HG02840 (cell line): ENCODE data around the gene LARGE1.

Experiments used
- ATAC-seq: cut with Tn5 transposase; IDR thresholded peaks from one replicate; pipeline ENCODE4 v1.9.1; 2021; ENCODE audit warnings: mild to moderate bottlenecking, moderate library complexity, moderate number of reproducible peaks; ENCODE audit not compliant: unreplicated experiment, low FRiP score

Gene LARGE1

DNA sequence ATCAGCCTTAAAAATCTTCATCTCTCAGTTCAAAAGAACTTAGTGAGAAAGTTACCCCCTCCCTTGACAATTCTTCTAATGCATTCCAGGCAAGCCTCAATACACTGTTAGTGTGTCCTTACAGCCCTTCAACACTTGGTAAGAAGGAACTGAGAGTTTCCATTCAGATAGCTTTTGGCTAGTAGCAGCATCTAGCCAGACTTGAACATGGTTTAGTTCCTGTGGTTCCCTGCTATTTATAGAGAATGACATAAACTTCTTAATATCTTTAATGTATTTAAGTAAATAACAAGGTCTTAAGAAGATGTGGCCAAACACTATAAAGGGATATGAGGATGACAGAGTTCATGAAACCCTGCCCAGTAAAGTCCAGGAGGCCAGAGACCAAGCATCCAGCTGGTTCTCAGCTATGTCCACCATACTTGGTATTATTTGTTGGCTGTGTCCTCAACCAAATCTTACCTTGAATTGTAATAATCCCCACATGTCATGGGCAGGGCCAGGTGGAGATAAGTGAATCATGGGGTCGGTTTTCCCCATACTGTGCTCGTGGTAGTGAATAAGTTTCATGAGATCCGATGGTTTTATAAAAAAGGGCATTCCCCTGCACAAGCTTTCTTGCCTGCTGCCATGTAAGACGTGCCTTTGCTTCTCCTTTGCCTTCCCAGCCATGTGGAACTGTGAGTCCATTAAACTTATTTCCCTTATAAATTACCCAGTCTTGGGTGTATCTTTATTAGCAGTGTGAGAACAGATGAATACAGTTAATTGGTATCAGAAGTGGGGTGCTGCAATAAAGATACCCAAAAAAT lies 132.4 kb downstream of the LARGE1 start:
- no peak for ATAC-seq

DNA sequence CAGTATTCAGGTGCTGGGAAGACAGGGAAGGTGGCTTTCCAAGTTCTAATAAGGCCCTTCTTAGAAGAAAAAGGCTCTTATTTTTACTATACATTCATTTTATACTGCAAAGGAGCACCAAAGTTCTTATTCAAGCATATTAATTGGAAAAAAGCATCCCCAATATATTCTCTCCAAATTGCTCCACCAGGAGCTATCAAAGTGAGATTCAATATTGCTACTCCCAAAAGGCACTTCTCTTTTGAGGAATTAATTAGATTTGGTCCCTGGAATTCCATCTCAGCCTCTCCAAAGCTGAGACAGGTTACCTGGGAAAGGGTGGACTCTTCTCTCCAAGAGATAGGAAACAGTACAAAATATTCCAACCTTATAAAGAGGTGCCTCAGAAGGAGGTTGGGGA lies 134.1 kb downstream of the LARGE1 start:
- no peak for ATAC-seq

DNA sequence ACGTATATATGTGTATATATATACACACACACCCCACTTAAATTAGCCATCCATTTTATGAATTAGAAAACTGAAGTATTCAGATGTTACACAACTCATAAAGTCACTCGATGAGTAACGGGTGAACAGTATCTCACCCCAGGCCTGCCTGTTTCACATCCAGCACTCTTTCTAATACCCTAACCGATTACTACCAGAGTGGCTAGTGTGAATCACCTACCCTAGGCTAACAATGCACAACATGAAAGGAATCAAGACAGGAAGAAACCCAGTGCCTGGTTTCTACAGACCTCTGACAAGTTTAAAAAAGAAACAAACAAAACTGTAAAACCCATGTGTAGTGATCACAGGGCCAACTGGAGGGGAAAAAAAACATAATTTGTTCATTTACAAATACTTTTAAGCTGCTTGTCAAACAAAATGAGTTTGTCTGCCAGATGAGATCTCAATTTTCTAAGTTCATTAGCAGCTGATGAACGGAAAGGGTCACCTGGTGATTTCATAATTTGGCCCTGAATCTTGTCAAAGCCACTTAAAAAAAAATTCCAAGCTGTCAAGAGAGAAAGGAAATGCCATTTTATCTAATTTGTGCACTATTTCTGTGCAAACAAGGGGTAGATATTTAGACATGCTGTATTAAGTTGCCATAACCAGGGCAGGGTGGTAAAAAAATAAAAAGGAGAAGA lies 134.8 kb downstream of the LARGE1 start:
- no peak for ATAC-seq

DNA sequence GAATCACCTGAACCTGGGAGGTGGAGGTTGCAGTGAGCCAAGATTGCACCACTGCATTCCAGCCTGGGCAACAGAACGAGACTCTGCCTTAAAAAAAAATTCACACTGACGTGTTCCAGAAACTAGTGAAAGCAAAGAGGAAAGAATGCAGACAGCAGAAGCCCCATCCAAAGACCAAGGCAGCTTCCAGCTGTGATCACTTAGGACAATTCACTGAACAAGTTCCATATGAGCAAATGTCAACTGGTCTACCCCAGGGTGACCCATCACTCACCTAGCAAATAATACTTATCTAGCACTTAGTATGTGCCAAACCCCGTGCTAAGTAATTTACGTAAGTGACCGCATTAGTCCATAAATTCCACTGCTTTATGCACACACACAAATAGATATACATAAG lies 138.9 kb downstream of the LARGE1 start:
- ATAC-seq = no peak

DNA sequence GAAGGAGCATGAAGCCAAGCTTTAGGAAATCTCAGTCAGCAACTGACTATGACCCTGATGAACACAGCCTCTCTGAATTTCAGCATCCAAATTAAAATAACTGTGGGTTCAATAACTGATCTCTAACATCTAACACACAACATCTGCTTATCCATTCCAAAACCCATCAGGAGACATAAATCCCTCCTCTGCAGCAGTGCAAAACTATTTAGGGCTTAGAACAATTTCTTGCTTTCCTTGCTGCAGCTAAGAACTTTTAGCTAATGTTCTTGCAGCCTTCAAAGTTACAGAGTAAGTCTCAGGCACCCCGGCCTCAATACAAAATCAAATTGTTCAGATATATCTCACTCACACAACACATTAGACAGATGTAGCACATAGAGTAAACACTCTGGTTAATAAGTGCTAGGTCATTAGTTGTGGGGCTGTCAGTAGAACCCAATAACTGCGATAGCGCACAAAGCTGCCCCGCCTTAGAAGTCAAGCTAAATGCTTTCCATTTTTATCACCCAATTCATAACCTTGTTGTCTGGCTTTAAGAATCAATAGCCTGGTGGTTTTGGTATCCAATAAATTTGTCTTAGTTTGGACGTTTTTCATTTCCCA lies 139.6 kb downstream of the LARGE1 start:
- no peak for ATAC-seq

DNA sequence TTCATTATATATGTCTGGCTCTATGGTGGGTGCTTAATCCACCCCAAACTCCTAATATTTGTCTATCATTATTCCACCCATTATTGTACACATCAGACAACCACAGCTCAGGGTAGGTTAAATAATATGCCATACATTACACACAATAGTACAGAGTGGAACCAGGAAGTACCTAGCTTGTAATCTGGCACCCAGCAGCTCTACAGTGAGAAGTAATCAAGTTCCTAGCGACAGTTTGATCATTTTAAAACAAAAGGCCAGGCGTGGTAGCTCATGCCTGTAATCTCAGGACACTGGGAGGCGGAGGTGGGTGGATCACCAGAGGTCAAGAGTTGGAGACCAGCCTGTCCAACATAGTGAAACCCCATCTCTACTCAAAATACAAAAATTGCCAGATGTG lies 141.0 kb downstream of the LARGE1 start:
- no peak for ATAC-seq

DNA sequence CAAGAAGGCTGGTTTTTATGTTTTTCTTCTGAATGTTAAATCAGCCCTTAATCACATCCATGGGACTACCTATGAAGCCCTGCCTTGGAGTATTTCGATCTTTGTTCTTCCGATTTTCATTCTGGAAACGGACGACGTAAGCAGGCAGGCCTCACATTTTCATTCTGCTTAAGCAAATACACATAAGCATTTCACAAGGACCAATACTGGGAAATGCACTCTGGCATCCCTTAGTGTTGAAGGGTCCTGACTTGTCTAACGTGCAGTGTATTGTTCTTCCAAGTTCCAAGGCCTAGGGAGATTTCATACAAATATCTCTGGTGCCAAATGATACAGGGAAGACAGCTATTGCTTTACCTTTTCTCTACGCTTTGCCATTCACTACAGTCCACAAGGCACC lies 143.8 kb downstream of the LARGE1 start:
- no peak for ATAC-seq

DNA sequence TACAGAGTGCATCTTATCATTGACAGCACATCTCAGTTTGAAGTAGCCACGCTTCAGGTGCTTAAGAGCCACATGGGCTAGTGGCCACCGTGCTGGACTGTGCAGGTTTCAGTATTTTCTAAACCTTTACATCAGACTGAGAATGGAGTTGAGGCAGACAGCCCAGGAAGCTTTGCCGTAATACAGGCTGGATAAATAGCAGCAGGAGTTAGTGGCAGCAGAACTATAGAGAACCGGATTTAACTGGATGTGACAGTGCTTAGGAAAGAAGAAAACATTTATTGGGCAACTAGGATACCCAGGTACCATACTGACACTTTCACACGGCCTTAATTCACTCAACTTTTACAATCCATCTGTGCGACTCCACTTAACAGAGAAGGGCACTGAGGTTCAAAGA lies 145.5 kb downstream of the LARGE1 start:
- ATAC-seq = no peak

DNA sequence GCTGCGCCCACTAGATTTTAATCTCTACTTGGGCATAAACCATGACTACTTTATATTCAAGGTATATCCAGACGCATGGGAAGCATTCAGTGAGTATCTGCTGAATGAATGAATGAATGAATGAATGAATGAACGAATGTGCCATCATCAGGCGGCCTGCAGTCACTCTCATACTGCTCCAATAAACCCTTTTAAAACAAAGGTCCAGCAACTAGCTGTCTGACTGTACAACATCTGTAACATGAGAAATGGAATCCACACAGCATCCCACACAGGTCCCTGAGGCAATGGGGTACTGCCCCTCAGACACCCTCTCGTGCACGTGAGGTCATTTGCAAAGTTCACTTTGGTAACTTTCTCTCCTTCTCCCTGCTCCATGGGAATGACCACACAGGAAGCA lies 147.5 kb downstream of the LARGE1 start:
- ATAC-seq = no peak

DNA sequence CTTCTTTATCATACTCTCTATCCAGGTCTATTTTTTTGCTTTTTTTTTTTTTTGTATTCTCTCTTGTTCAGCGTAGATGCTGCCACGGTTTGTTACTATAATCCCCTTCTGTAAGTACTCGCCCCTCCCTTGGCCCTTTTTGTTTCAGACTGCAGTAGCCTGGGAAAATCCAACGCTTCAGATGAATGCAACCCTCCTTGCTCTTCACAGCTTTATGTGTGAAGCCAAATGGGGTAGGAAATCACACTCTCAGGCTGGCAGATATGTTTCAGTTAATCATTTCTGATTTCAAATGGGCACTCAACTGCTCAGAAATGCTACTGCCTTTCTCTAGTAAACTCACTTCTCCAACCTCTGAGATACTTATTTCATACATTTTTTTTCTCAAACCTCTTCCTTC lies 149.1 kb downstream of the LARGE1 start:
- ATAC-seq = no peak

DNA sequence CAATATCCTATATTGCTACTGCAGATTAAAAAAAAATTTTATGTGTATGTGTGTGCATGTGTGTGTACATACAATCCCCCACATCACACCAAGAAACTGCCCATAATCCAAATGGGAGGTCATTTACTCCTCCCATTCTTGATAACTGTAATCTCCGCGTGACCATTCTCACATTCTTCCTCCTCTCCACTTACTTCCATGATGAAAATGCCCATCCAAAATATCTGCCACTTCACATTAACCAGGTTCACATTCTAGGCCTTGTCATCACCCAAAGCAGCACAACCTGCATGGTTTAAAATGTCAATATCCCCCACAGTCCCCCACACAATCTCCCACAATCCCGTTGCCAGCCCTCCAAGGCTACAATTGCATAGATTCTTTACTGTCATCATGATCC lies 149.6 kb downstream of the LARGE1 start:
- no peak for ATAC-seq

DNA sequence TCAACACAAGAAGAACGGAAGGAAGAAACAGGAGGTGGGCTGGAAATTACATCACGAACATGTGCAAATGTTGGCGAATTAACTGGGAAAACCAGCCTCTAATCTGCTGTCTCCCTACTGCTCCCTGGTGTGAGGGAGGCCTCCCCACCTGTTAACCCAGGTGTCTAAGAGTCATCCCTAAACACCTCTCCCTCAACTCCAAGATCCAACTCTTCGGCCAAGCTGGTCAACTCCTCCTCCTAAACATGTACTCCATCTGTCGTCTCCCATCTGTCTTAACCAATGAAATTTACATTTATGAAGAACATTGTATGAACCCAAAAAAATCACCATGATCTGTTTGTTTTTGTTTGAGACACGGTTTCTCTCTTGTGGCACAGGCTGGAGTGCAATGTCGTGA lies 154.2 kb downstream of the LARGE1 start:
- ATAC-seq = no peak

DNA sequence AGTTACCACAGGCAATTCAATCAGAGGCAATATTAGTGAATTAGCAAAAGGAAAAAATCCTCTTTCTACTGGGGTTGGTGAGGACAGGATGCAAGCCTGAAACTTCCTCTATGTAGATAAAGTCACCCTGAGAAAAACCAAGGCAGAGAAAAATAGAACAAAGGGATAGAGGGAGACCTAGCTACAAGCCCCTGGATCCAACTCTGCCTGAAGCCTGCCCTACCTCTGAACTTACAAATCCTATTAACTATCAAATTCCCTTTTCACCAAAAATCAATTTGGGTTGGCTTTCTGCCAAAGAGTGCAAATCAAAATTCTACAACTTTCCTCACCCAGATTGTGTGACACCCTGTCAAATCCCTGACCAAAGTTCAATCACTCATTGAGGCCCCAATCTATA lies 161.3 kb downstream of the LARGE1 start:
- ATAC-seq = no peak

DNA sequence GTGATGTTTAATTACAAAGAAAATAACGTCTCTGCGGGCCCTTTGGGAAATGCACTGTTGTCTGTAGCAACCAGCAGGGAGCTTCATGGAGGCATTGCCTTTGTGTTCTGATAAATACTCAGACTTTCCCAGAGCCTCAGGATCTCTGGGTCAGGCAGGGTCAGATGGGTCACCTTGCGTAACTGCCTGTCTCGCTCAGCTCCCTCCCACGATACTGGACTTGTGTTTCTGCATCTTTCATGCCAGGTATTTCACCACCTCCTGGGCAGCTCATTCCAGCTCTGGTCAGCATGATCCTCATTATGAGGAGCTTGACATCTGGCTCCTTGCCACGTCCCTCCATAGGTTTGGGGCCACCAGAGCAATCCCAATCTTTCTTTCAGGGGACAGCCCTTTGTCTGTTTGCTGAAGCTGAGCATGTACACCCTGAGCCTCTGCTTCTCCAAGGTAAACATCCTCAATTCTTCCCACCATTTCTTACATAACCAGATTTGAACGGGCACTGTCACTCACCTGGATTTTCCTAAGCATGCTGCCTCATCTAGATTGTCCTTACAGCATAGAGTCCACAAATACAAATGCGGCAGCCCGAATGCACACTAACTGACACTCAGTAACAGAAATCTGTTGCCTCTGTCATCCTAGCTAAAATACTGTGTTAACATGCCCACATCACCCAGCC lies 162.3 kb downstream of the LARGE1 start:
- ATAC-seq = no peak

DNA sequence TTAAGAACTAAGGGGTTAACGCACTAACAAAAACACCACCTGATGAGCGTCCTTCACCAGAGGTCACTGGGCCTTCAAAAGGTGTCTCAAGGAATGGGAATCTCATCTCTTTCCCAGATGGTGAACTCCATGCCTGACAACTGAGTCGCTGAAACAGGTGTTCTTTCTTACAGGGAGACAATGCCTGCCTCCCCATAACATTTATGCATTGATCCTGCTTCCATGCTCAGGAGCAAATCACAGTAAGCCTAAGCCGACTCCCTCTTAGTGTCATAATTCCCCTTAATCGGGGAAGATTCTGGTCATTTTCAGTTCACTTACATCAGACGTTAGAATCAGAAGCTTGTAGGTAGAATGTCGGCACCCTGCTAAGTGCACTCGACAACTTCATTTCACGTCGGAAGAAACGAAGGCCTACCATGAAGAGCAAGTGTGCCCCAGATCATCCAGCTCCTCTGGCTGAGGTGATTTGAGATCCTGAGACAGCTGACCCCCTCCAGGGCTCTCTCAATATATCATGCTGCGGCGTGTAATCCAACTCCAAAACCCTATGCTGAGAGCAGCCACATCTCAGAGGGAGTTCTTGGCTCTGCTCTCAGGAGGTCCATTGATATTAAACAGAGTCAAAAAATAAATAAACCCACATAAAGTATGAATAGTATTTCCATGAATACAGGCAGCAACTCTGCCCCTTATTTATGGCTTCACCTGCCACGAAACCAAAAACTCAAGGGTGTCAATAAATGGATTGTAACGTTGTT lies 163.1 kb downstream of the LARGE1 start:
- no peak for ATAC-seq

DNA sequence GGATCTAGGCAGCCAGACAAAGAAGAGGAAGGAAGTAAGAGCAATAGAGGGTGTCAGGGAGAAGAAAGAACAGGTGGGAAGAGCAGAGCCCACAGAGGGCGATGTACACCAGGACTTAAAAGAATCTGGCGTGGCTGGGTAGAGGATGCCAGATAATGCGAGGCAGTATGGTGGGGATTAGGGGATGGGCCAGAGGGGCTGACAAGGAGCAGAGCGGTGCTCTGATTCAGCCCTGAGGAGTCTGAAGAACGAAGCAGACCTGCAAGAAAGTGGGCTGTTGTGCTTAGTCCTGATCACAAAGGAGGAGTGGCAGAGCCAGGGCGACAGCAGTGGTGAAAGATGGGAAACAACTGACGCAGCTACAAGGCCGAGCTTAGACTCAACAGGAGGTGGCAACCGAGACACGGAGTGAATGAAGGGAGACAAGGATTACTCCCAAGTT lies 163.7 kb downstream of the LARGE1 start:
- ATAC-seq = no peak

DNA sequence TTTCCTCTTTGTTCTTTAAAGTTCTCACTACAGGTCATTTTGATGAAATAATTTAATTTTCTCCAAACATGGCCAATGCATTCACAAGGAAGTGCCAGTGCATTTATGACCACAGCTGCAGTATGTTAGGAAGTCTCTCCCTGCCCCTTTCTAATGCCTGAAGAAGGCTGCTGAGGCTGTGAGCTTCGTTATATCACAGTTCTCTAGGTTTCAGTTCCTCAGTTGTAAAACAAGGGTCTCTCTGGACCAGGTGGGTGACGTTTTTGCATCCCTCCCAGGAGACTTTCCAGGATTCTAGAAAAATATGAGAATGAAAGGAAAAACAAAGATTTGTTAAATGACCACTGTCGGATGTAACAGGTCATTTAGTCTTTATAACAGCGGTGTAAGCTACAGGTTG lies 171.6 kb downstream of the LARGE1 start:
- no peak for ATAC-seq

DNA sequence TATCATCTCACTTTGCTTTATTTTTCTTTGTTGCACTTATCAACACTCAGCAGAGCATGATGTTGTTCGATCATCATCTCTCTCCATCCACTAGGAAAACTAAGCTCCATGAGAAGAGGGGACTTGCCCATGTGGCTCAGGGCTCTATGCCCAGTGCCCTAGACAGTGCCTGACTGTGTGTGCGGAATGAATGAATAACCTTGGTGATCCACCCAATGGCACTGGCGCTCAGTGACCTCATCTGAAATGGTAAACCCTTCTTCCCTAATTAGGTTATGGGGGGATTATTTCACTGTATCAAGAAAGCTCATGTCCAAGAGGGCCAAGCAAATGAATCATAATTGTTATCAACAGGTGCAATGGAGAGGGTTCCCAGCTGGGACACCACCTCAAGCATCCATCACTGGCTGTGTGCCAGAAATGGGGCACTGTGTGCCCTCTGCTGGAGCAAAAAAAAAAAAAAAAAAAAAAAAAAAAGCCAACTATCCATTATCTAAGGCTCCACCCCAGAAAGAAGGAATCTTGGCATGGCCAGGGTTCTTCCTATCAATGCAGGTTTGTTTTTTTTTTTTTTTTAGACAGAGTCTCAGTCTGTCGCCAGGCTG lies 172.6 kb downstream of the LARGE1 start:
- ATAC-seq = no peak

DNA sequence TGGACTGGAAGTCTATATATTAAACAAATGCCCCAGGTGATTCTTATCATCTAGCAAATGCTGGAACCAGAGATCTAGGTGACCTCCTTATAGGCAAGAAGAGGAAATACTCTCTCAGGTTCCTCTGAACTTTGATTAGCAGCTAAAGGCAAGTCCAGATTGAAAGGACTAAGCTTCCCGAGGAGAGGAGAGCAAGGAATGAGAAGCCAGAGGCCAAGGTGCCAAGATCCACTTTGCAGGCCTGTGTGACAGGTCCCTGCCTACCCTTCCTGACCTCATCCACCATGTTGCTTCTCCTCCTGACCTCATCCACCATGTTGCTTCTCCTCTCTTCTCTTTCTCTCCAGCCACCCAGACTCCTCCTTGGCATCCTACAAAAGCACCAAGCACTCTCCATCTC lies 173.2 kb downstream of the LARGE1 start:
- no peak for ATAC-seq

DNA sequence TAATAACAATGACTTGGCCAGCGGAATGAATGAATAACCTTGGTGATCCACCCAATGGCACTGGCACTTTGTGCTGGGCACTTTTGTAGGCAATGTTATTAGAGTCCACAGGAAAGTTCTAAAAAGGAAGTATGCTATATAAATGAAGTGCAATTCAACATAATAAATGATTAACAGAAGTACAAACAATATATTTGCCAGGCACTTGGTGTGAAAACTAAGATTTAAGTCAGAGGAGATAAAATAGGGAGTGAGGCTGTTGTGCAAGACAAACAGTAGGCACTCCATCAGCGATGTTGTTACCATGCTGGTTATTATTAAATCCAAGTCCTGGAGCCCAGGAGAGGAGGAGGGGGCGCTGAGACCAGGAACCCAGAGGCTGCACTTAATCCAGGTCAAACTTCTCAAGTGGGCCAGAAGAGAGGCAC lies 173.8 kb downstream of the LARGE1 start:
- no peak for ATAC-seq
